ENCODE data around the gene CCDC14.
"Not testable (repeated sequence)": the region's sequence is repeated elsewhere in the genome, so short reads cannot be mapped to it uniquely, and the experiment has no call there.

The CCDC14 gene

GRCh38 chr3:123899300-123899865 is 61.6 kb downstream of the CCDC14 start:
- DNase-seq (ENCODE audit: low spot score), result no peak

GRCh38 chr3:123893012-123893411 is 68.0 kb downstream of the CCDC14 start:
- no peak for DNase-seq (ENCODE audit: low spot score)

GRCh38 chr3:123892195-123892594 is 68.8 kb downstream of the CCDC14 start:
- DNase-seq (ENCODE audit: low spot score), result no peak

- DNase-seq (ENCODE audit: low spot score), result not testable (repeated sequence)
Observed at GRCh38 chr3:123890991-123891390, 70.0 kb downstream of the CCDC14 start.

GRCh38 chr3:123890162-123890561 is 70.9 kb downstream of the CCDC14 start:
- DNase-seq (ENCODE audit: low spot score), result not testable (repeated sequence)

- DNase-seq (ENCODE audit: low spot score), result no peak
Observed at GRCh38 chr3:123884993-123885392, 76.0 kb downstream of the CCDC14 start.

GRCh38 chr3:123884203-123884831 is 76.7 kb downstream of the CCDC14 start, which contains the start of gene MYLK:
MYLK (minus strand) TSS chr3:123884332; CDS start chr3:123793841, 90,491 bp downstream.
- DNase-seq (ENCODE audit: low spot score), result no peak

- no peak for DNase-seq (ENCODE audit: low spot score)
Observed at GRCh38 chr3:123883701-123884202, 77.3 kb downstream of the CCDC14 start.

GRCh38 chr3:123883111-123883510 is 77.9 kb downstream of the CCDC14 start:
- no peak for DNase-seq (ENCODE audit: low spot score)

GRCh38 chr3:123881771-123882170 is 79.3 kb downstream of the CCDC14 start:
- no peak for DNase-seq (ENCODE audit: low spot score)

- peak; percentile 7 for DNase-seq (ENCODE audit: low spot score)
Observed at GRCh38 chr3:123880998-123881561, 79.9 kb downstream of the CCDC14 start.

- DNase-seq (ENCODE audit: low spot score), result no peak
Observed at GRCh38 chr3:123878807-123879206, 82.2 kb downstream of the CCDC14 start.

- no peak for DNase-seq (ENCODE audit: low spot score)
Observed at GRCh38 chr3:123877965-123878364, 83.1 kb downstream of the CCDC14 start.

- DNase-seq (ENCODE audit: low spot score), result no peak
Observed at GRCh38 chr3:123877466-123877865, 83.6 kb downstream of the CCDC14 start.

GRCh38 chr3:123876858-123877257 is 84.2 kb downstream of the CCDC14 start:
- DNase-seq (ENCODE audit: low spot score), result no peak

- DNase-seq (ENCODE audit: low spot score), result no peak
Observed at GRCh38 chr3:123872621-123873020, 88.4 kb downstream of the CCDC14 start.

GRCh38 chr3:123871946-123872345 is 89.1 kb downstream of the CCDC14 start:
- DNase-seq (ENCODE audit: low spot score), result no peak

- no peak for DNase-seq (ENCODE audit: low spot score)
Observed at GRCh38 chr3:123870033-123870432, 91.0 kb downstream of the CCDC14 start.

- no peak for DNase-seq (ENCODE audit: low spot score)
Observed at GRCh38 chr3:123869165-123869564, 91.9 kb downstream of the CCDC14 start.

GRCh38 chr3:123864706-123865105 is 96.3 kb downstream of the CCDC14 start:
- no peak for DNase-seq (ENCODE audit: low spot score)

Measured in cerebellar cortex (tissue), 1 donor.